Measurements from ENCODE around the gene FNBP1L.

DNA sequence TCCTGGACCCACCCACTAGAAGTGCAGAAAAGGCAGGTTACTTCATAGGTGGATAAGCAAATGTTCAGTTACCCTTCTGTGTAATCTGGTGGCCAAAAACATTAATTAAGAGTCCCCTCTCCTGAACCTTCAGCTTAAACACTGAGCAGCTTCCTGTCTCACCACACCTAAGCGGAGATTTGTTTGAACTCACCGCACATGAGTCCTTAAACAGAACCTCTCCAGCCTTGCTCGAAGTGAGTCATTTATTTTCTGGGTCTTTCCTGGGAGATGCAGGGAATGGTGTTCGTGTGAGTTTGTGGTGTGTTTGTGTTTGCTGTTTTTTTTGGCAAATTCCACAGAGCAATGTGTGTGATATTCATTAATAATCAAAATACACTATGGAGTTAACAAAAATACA is 7.6 kb upstream of the FNBP1L start:
- TF ChIP-seq, protein P1, sequence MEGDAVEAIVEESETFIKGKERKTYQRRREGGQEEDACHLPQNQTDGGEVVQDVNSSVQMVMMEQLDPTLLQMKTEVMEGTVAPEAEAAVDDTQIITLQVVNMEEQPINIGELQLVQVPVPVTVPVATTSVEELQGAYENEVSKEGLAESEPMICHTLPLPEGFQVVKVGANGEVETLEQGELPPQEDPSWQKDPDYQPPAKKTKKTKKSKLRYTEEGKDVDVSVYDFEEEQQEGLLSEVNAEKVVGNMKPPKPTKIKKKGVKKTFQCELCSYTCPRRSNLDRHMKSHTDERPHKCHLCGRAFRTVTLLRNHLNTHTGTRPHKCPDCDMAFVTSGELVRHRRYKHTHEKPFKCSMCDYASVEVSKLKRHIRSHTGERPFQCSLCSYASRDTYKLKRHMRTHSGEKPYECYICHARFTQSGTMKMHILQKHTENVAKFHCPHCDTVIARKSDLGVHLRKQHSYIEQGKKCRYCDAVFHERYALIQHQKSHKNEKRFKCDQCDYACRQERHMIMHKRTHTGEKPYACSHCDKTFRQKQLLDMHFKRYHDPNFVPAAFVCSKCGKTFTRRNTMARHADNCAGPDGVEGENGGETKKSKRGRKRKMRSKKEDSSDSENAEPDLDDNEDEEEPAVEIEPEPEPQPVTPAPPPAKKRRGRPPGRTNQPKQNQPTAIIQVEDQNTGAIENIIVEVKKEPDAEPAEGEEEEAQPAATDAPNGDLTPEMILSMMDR (IDR thresholded peaks at IDR 0.05): no peak
- no peak for TF ChIP-seq POLR2A (IDR thresholded peaks at IDR 0.05)
- TF ChIP-seq POLR2AphosphoS5 (IDR thresholded peaks at IDR 0.05): no peak
- TF ChIP-seq EP300 (IDR thresholded peaks at IDR 0.05): no peak
